Measurements from ENCODE around the gene TMEM130.

TMEM130 gene

DNA sequence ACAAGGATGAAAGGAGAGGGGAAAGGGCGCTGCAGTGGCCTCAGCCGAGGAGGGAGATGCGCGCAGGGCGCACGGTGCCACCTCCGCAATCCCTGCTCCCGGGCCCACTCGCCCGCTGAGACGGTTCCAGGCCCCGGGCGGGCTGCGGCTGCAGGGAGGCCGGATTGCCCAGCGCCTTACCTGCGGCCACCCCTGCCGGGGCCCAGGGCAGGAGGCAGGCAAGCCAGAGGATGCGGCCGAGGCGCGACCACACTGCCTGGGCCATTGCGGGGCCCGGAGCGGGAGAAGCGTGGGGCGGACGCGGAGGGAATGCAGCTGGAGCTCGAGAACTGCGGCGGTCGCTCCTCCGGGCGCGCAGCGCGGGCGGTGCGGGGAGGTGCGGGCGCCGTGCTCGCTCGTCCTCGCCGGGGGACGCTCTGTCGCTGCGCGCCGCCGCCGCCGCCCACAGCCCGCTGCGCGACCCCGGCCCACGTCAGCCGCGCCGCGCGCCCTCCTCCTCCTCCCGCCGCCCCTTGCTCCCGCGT, at the start of gene TMEM130:
Gene TMEM130, minus strand, starts transcription at position 418 of the 524 bp plus-strand sequence. Its CDS starts 153 bp downstream, at position 265.
- no peak for DNase-seq (ENCODE audit: low read depth)

DNA sequence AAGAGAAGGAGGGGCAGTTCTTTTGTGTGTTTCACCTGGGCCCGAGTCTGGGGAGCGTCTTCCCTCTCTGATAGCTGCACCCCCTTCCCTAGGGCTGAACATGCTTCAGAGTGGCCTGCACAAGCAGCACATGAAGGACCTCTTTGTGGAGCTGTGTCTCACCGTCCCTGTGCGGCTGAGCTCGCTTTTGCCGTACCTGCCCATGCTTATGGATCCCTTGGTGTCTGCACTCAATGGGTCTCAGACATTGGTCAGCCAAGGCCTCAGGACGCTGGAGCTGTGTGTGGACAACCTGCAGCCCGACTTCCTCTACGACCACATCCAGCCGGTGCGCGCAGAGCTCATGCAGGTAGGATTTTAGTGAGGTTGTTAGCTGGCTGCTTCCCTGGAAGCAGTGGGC, 47.5 kb upstream of the TMEM130 start:
- no peak for DNase-seq (ENCODE audit: low read depth)

GRCh38 chr7:98913612-98914011, 43.8 kb upstream of the TMEM130 start:
- peak; percentile 51 for DNase-seq (ENCODE audit: low read depth)

DNA sequence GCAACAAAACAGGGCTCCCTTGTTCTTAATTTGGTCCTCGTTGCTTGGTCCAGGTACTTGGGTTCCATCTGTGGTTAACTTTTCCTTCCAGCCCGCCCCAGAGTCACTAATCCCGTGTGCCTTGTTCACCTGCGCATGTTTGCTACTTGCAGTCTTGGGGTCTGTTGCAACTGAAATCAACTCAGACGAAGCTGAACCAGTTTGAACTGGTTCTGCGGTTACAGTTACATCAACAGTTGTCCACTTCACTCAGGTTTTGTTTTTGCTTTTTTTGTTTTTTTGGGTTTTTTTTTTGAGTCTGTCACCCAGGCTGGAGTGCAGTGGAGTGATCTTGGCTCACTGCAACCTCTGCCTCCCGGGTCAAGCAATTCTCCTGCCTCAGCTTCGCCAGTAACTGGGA, 43.2 kb upstream of the TMEM130 start:
- no peak for DNase-seq (ENCODE audit: low read depth)

DNA sequence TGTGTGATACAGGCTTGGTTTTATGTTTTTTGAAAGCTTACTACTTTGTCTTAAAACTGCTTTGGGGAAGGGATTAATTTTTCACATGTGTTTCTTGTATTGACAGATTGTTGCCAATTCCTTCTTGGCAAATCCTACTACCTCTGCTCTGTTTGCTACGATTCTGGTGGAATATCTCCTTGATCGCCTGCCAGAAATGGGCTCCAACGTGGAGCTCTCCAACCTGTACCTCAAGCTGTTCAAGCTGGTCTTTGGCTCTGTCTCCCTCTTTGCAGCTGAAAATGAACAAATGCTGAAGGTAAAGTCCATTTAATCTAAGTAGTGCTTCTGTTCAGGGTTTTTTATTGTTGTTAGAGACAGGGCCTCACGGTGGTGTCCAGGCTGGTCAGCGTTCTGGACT, 42.1 kb upstream of the TMEM130 start:
- DNase-seq (ENCODE audit: low read depth) = no peak

GRCh38 chr7:98910427-98910826, 40.6 kb upstream of the TMEM130 start:
- DNase-seq (ENCODE audit: low read depth) = no peak

- no peak for DNase-seq (ENCODE audit: low read depth)
Measured at GRCh38 chr7:98909487-98909886, 39.7 kb upstream of the TMEM130 start.

GRCh38 chr7:98908585-98908984, 38.8 kb upstream of the TMEM130 start:
- no peak for DNase-seq (ENCODE audit: low read depth)

GRCh38 chr7:98907570-98907969, 37.8 kb upstream of the TMEM130 start:
- DNase-seq (ENCODE audit: low read depth) = no peak

- no peak for DNase-seq (ENCODE audit: low read depth)
Measured at GRCh38 chr7:98903246-98903645, 33.4 kb upstream of the TMEM130 start.

GRCh38 chr7:98902523-98902922, 32.7 kb upstream of the TMEM130 start:
- DNase-seq (ENCODE audit: low read depth) = no peak

- DNase-seq (ENCODE audit: low read depth) = no peak
Measured at GRCh38 chr7:98900815-98901214, 31.0 kb upstream of the TMEM130 start.

- no peak for DNase-seq (ENCODE audit: low read depth)
Measured at GRCh38 chr7:98899816-98900215, 30.0 kb upstream of the TMEM130 start.

DNA sequence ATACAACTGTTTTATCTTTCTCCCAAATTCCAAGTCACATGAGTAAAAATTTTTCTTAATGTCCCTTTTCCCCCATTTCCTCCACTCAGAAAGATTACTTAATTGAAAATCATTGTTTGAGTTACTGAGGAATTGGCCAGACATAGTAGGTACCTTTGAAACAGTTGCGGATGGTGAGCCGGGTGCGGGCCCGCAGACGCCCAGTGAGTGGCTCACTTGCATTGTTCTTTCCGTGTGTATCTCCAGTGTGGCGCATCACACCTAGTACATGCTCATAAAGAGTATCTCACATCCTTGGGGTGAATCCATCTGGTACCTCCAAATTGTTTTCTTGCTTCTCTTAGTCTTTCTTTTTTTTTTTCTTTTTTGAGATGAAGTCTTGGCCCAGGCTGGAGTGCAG, 22.8 kb upstream of the TMEM130 start:
- no peak for DNase-seq (ENCODE audit: low read depth)

GRCh38 chr7:98887038-98887437, 17.2 kb upstream of the TMEM130 start:
- DNase-seq (ENCODE audit: low read depth) = no peak

GRCh38 chr7:98884416-98884815, 14.6 kb upstream of the TMEM130 start:
- no peak for DNase-seq (ENCODE audit: low read depth)

GRCh38 chr7:98881561-98882315, 11.9 kb upstream of the TMEM130 start:
- DNase-seq (ENCODE audit: low read depth) = no peak

DNA sequence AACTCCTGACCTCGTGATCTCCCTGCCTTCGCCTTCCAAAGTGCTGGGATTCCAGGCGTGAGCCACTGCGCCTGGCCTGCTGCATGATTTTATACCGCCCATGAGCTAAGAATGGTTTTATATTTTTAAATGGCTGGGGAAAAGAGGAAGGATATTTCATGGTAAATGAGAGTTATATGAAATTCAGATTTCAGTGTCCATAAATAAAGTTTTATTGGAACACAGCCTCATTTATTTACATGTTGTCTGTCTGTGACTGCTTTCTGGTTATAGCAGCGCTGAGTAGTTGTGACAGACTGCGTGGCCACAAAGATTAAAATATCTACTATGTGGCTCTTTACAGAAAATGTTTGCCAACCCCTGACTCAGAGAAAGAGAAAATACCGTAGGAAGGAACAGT, 10.7 kb upstream of the TMEM130 start:
- DNase-seq (ENCODE audit: low read depth) = no peak

- DNase-seq (ENCODE audit: low read depth) = no peak
Measured at GRCh38 chr7:98879979-98880315, 10.1 kb upstream of the TMEM130 start.

GRCh38 chr7:98879198-98879978, 9.6 kb upstream of the TMEM130 start:
- DNase-seq (ENCODE audit: low read depth) = no peak

DNA sequence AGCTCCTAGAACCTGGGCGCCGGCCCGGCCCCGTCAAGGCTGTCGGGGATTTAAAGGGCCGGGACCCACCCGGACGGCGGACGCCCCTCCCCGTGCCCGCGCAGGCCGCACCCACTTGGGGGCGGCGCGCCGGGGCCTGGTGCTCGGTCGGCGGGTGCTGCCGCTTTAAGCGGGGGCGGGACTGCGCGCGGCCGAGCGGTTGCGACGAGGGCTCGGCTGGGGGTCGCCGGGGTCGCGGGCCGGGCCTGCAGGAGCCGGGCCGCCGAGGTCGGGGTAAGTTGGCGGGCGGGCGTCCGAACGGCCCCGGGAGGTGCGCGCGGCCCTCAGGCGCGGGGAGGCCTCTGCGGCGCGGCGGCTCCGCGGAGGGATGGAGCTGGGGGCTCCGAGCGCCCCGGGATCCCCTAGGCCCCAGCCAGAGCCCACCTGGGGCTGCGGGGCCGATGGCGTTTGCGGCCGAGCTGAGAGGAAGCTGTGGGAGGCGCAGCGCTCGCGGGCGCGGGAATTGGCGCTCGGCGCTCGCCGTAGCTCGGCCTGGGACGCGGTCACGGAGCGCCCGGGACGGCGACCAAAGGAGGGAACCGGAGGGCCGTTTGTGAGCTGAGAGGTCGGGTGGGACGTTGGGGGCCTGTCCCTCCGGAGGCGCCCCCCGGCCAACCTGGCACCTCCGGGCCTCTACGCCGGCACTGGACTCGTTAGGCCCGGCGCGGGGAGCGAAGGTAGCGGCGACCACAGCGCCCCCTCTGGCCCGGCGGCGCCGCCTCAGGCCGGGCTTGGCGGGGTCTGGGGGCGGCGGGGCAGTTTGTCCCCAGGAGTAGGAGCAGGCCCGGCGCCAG, 8.8 kb upstream of the TMEM130 start, which contains the start of gene TRRAP:
Gene TRRAP, plus strand, starts transcription at position 168 of the 833 bp plus-strand sequence. CDS start 2,619 bp downstream, outside the sequence.
- DNase-seq (ENCODE audit: low read depth) = peak; percentile 59

- DNase-seq (ENCODE audit: low read depth) = no peak
Measured at GRCh38 chr7:98877692-98878364, 8.0 kb upstream of the TMEM130 start.
